ENCODE measurements around the gene GPR155.
A peak's percentile ranks its signal among the peaks of the same experiment; 100 is the strongest.
"Not testable (repeated sequence)": the region's sequence is repeated elsewhere in the genome, so short reads cannot be mapped to it uniquely, and the experiment has no call there.

The GPR155 gene

DNA sequence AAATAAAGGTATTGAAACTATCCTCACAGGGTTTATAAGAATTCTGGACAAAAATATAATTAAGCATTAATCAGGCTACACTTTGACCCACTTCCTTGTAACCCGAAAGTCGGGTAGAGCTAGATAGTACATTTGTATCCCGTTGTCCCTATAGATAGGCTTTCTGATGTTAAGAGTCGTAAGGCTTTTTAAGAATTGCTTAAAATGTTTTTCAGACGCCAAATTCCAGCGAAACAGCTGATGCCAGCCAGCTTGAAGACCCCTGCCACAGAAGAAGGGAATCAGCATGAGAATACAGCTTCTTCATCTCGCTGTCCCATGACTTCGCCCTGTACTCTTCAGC lies 962 bp upstream of the GPR155 start:
- TF ChIP-seq, protein P1, sequence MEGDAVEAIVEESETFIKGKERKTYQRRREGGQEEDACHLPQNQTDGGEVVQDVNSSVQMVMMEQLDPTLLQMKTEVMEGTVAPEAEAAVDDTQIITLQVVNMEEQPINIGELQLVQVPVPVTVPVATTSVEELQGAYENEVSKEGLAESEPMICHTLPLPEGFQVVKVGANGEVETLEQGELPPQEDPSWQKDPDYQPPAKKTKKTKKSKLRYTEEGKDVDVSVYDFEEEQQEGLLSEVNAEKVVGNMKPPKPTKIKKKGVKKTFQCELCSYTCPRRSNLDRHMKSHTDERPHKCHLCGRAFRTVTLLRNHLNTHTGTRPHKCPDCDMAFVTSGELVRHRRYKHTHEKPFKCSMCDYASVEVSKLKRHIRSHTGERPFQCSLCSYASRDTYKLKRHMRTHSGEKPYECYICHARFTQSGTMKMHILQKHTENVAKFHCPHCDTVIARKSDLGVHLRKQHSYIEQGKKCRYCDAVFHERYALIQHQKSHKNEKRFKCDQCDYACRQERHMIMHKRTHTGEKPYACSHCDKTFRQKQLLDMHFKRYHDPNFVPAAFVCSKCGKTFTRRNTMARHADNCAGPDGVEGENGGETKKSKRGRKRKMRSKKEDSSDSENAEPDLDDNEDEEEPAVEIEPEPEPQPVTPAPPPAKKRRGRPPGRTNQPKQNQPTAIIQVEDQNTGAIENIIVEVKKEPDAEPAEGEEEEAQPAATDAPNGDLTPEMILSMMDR (IDR thresholded peaks at IDR 0.05; ENCODE audit: low read depth, low read length): no peak
- DNase-seq (ENCODE audit: extremely low read depth, low read depth): no peak

DNA sequence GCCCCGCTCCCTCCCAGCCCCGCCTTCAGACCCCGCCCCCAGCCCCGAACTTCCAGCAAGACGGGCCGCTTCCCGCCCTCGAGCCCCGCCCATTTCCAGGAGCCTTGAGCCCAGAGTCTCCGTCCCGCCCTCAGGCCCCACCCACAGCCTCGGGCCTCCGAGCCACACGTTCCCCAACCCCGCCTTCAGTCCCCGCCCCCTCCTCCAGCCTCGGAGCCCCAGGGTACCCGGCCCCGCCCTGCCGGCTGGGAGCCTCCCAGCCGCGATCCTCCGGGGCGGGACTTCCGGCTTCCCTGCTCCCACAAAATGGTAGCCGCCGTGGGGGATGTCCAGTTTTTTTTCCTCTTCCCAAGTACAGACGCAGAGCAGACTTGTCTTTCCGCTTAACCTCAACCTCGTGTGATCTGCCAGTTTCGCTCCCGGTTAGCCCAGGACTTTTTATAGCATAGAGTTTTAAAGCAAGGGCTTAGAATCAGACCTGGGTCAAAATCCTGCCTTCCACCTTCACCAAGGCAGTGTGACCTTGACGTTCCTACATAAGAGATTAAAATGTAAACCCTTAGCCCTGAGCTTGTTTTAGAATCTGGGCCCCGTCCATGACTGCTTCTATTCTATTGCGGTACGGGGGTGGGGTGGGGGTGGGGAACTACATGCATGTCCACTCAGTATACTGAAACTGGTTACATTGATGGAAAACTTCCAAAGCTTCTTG lies 435 bp upstream of the GPR155 start:
- DNase-seq (ENCODE audit: extremely low read depth, low read depth): peak; percentile 97
- TF ChIP-seq, protein P1 (IDR thresholded peaks at IDR 0.05; ENCODE audit: low read depth, low read length): no peak

DNA sequence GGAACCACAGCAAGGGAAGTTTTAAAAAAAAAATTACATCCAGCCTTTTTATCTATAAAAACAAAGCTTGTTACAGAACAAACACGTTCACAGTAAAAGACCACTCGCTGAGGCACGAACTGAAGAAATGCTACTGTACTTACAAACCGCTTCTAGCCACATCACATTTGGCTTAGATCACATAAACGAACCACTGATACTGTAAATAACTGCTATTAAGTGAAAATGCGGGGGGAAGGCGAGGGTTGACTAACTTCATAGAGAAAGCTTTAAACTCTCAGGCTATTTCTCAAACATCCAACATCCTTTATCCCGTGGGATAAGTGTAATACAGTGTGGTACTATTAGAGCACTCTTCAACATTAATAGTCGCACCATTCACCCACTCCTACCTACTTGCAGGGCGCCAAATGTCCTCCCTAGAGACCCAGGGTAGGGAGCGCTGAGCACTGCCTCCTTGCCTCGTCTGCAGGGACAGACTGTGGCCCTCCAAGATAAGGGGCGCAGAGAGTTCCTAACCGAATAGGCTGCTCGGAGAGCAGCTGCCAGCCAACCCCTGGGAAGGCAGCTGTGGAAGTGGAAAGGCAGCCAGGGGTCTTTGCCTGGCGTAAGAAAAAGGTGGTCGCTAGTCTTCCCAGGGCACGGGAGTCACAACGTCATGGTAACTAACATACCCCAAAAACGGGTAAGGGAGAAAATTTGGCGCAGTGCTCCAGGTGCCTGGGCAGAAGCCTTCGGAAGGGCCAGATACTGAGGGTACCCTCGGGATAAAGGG lies 854 bp downstream of the GPR155 start:
- TF ChIP-seq, protein P1 (IDR thresholded peaks at IDR 0.05; ENCODE audit: low read depth, low read length): no peak
- DNase-seq (ENCODE audit: extremely low read depth, low read depth): no peak

DNA sequence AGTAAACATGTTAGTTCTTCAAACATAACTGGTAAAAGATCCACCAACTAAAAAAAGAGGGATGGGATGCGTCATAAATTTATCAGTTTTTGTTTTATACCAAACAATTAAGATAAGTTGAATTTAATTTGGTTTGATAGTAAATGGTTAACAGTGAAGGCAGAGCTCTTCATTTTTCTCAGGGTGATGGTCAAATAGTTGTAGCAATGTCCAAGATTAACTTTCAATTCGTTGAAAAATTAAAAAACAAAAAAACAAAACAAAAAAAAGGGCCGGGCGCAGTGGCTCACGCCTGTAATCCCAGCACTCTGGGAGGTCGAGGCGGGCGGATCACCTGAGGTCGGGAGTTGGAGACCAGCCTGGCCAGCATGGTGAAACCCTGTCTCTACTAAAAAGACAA lies 1.8 kb downstream of the GPR155 start:
- DNase-seq (ENCODE audit: extremely low read depth, low read depth): not testable (repeated sequence)

DNA sequence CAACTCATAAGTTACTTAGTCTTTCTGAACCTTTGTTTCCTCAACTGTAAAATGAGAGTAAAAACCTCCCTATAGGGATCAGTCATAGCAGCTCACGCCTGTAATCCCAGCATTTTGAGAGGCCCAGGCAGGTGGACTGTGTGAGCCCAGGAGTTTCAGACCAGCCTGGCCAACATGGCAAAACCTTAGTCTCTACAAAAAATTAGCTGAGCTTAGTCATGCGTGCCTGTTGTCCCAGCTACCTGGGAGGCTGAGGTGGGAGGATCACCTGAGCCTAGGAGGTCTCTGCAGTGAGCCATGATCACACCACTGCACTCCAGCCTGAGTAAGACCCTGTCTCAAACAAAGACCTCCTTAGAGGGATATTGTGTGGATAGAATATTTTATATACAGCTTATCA lies 2.3 kb downstream of the GPR155 start:
- DNase-seq (ENCODE audit: extremely low read depth, low read depth): no peak
- TF ChIP-seq, protein P1 (IDR thresholded peaks at IDR 0.05; ENCODE audit: low read depth, low read length): no peak

DNA sequence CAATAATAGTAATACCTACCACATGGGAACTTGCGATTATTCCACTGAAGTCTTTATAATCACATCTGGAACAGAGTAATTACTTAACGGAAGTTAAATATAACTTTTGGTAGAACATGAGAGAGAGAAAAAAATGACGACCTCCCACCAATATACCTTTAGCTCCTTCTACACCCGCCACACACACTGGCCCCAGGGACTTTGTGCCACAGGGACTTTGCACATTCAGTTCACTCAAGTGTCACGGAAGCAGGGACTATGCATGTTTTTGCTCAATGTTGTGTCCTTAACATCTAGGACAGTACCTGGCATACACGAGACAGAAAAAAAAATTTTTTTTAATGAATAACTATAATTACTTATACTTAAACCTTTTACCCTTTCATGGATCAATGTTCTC lies 4.0 kb downstream of the GPR155 start:
- no peak for DNase-seq (ENCODE audit: extremely low read depth, low read depth)
- TF ChIP-seq, protein P1 (IDR thresholded peaks at IDR 0.05; ENCODE audit: low read depth, low read length): no peak

DNA sequence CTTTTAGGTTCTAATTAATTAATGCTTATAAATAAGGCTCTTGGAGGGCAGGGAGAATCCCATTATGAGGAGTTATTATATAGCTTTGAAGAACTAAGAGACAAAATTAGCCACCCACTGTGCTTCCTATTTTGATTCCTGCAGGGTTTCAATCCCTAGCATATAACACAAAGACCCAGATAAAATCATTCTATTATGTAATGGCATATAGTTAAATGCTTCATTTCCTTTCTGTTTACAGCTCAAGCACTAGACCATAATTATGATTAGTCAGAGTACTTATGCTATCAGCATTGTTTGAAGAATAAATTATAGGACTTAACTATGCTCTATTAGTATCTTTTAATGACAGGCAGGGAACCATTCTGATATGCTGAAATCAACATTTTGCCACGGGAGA lies 9.1 kb downstream of the GPR155 start:
- TF ChIP-seq, protein P1 (IDR thresholded peaks at IDR 0.05; ENCODE audit: low read depth, low read length): no peak
- no peak for DNase-seq (ENCODE audit: extremely low read depth, low read depth)

All from AG09319 (cell line).